Neural progenitor cell (in vitro differentiated cells): ENCODE measurements around the gene TPCN1.

Experiments
- EZH2 ChIP-seq: fragments of 200-600 bp; sonication (generic); IDR thresholded peaks from 2 replicates; pipeline ENCODE4 v1.6.1; 2017; ENCODE audit warnings: antibody characterized with exemption, mild to moderate bottlenecking, moderate library complexity
- EZH2phosphoT487 ChIP-seq: fragments of 200-600 bp; sonication (generic); IDR thresholded peaks from 2 replicates; pipeline ENCODE4 v1.6.1; 2017; ENCODE audit warnings: antibody characterized with exemption
- TF ChIP-seq, protein P1 (sequence below): fragments of 200-600 bp; sonication (generic); IDR thresholded peaks from 2 replicates; pipeline ENCODE4 v1.5.1; 2017; ENCODE audit warnings: antibody characterized with exemption, mild to moderate bottlenecking

DNA sequence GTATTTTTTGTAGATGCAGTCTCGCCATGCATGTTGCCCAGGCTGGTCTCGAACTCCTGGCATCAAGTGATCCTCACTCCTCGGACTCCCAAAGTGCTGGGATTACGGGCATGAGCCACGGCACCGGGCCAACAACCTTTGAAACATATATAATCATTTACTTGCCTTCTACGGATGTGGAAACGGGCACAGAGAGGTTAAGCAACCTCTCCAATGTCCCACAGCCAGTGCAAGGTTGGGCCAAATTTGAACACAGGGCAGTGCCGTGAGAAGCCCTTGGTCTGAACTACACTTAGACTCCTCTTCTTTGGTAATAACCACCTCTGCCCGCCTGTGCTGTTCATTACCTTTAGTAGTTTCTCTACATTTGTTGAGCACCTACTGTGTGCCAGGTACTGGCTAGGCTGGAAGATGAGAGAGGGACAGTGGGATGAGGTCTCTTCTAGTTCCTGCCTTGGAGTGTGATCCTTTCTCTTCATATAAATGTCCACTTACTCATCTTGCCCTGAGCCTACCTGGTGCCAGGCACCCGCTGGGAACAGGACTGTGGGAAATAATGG is 38.2 kb upstream of the TPCN1 start:
- TF ChIP-seq, protein P1, sequence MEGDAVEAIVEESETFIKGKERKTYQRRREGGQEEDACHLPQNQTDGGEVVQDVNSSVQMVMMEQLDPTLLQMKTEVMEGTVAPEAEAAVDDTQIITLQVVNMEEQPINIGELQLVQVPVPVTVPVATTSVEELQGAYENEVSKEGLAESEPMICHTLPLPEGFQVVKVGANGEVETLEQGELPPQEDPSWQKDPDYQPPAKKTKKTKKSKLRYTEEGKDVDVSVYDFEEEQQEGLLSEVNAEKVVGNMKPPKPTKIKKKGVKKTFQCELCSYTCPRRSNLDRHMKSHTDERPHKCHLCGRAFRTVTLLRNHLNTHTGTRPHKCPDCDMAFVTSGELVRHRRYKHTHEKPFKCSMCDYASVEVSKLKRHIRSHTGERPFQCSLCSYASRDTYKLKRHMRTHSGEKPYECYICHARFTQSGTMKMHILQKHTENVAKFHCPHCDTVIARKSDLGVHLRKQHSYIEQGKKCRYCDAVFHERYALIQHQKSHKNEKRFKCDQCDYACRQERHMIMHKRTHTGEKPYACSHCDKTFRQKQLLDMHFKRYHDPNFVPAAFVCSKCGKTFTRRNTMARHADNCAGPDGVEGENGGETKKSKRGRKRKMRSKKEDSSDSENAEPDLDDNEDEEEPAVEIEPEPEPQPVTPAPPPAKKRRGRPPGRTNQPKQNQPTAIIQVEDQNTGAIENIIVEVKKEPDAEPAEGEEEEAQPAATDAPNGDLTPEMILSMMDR, result no peak
- TF ChIP-seq EZH2phosphoT487 (no peak), EZH2 (no peak)
